T-cell (primary cell): ENCODE measurements around the gene SPINT2. TPM values are rescaled to one million over a fixed set of nuclear protein-coding genes. Genes with fewer than 3 reads are reported as not detected.

Experiments used
- ATAC-seq, 4 experiments: fragments of 200-7000 bp in 3 of 4; fragments of 150-1000 bp in 1 of 4; cut with Tn5 transposase; replicated peaks in 1 of 4; 1 replicate in 3 of 4; 2 replicates in 1 of 4; pipeline ENCODE4 v1.10.0; 2021; ENCODE audit warnings: moderate library complexity in 3 of 4, mild to moderate bottlenecking in 2 of 4, moderate number of reproducible peaks in 1 of 4
- CTCF ChIA-PET, 2 donors: fragments of 300-600 bp; sonication (Branson Sonifier 250); formaldehyde crosslinking; loops; one replicate each; lab custom pipeline; 2022; ENCODE audit warnings: antibody characterized with exemption in 2 of 2; lab: Charles Lee
- POLR2A ChIA-PET, 2 donors: fragments of 300-600 bp; sonication (Branson Sonifier 250); formaldehyde crosslinking; loops; one replicate each; lab custom pipeline; 2022; ENCODE audit warnings: antibody characterized with exemption in 2 of 2; lab: Charles Lee
- DNase-seq, 35 experiments: peaks; one replicate each; pipeline versions ENCODE4 v3.0.0 to v3.0.0-alpha.2; 2013 to 2023
- H3K27ac ChIP-seq: one replicate; pipeline ENCODE4 v1.5.1; 2013; ENCODE audit warnings: low read length
- H3K27me3 ChIP-seq, 2 experiments: replicated peaks in 1 of 2; 1 replicate in 1 of 2; 2 replicates in 1 of 2; pipeline versions ENCODE4 v1.6.1 to v1.7.0; 2013; ENCODE audit warnings: low read length in 1 of 2, mixed read lengths in 1 of 2; ENCODE audit not compliant: control insufficient read depth in 2 of 2, insufficient read depth in 2 of 2; ENCODE audit errors: extremely low read depth in 1 of 2
- H3K36me3 ChIP-seq, 2 donors: 1 replicate in 1 of 2; 2 replicates in 1 of 2; pipeline versions ENCODE4 v1.6.1 to v1.7.0; 2013; ENCODE audit warnings: low read length in 1 of 2; ENCODE audit not compliant: control insufficient read depth in 2 of 2, insufficient read depth in 1 of 2; ENCODE audit errors: extremely low read depth in 1 of 2
- H3K4me1 ChIP-seq, 2 experiments: 1 replicate in 1 of 2; 2 replicates in 1 of 2; pipeline versions ENCODE4 v1.6.1 to v1.7.0; 2013; ENCODE audit warnings: low read length in 2 of 2, mixed read lengths in 1 of 2; ENCODE audit not compliant: insufficient read depth in 2 of 2, control insufficient read depth in 1 of 2; ENCODE audit errors: extremely low read depth in 1 of 2
- H3K4me3 ChIP-seq, 2 donors: 1 replicate in 1 of 2; 2 replicates in 1 of 2; pipeline versions ENCODE4 v1.5.1 to v1.7.0; 2013; ENCODE audit warnings: mild to moderate bottlenecking in 2 of 2, low read length in 1 of 2, moderate library complexity in 1 of 2; ENCODE audit not compliant: control insufficient read depth in 1 of 2; ENCODE audit errors: extremely low read depth in 1 of 2
- H3K9me3 ChIP-seq: 2 replicates; pipeline ENCODE4 v1.7.0; 2013
- H3K27ac Mint-ChIP-seq, 2 donors: one replicate each; pipeline ENCODE4 v1.8.0; 2020 to 2021; ENCODE audit warnings: mild to moderate bottlenecking in 2 of 2, mixed read lengths in 2 of 2
- H3K27me3 Mint-ChIP-seq, 2 donors: one replicate each; pipeline ENCODE4 v1.8.0; 2021 to 2022; ENCODE audit warnings: mixed read lengths in 2 of 2
- H3K36me3 Mint-ChIP-seq: one replicate; pipeline ENCODE4 v1.8.0; 2021; ENCODE audit warnings: mixed read lengths
- H3K4me1 Mint-ChIP-seq, 3 donors: one replicate each; pipeline ENCODE4 v1.8.0; 2020 to 2022; ENCODE audit warnings: mixed read lengths in 3 of 3, mild to moderate bottlenecking in 1 of 3
- H3K4me3 Mint-ChIP-seq, 3 donors: one replicate each; pipeline ENCODE4 v1.8.0; 2020 to 2022; ENCODE audit warnings: mild to moderate bottlenecking in 3 of 3, mixed read lengths in 3 of 3, moderate library complexity in 3 of 3
- H3K9me3 Mint-ChIP-seq, 3 donors: one replicate each; pipeline ENCODE4 v1.8.0; 2020 to 2022; ENCODE audit warnings: mixed read lengths in 3 of 3
- WGBS: methylation state at CpG from one replicate; pipeline ENCODE4 v1.1.5; 2013; ENCODE audit warnings: missing lambda C conversion rate; ENCODE audit not compliant: insufficient coverage; 5-methylcytosine and 5-hydroxymethylcytosine counted together
- total RNA-seq, 35 experiments: library from RNA in 6 of 35; stranded (reverse) in 6 of 35; fragments of 120-200 nt in 1 of 35; gene quantifications; one replicate each; pipeline versions ENCODE4 v1.2.1 to v1.2.4 and lab custom pipeline; 2013 to 2026

SPINT2 gene
- total RNA-seq, 5 donors from 2014 or later (not counting 1 experiment from before 2014, with no cell fraction given): 30.3 to 48.5 (median 37.9) TPM

- Histone ChIP-seq H3K27me3 (no peaks in the 10 kb centered on the region), H3K9me3 (no peaks in the 10 kb centered on the region), H3K4me1 (peaks cover 0 to 7% of the 10 kb centered on the region in 2 experiments), H3K27ac (no peak overlapping the region), H3K4me3 (no peak overlapping the region), H3K36me3 (peaks cover 17 to 20% of the 10 kb centered on the region in 2 donors)
- WGBS: 91% methylated on average over 1 of the region's 3 CpGs
- Mint-ChIP-seq H3K4me3 (no peak overlapping the region), H3K27ac (no peak overlapping the region), H3K36me3 (peaks cover 23% of the 10 kb centered on the region), H3K4me1 (peaks cover 0 to 6% (median 2%) of the 10 kb centered on the region in 3 donors), H3K27me3 (no peaks in the 10 kb centered on the region), H3K9me3 (no peaks in the 10 kb centered on the region)
- DNase-seq (no peak), ATAC-seq (no peak)
- POLR2A ChIA-PET: no interaction called here
- CTCF ChIA-PET: no interaction called here
These were observed 41.9 kb downstream of the SPINT2 start for GRCh38 chr19:38306236-38306635.

GRCh38 chr19:38307076-38307475 lies 42.7 kb downstream of the SPINT2 start:
- peaks cover 0 to 6% (median 2%) of the 10 kb centered on the region in 3 donors for H3K4me1 Mint-ChIP-seq
- no peaks in the 10 kb centered on the region for H3K27me3 Mint-ChIP-seq
- Histone ChIP-seq H3K9me3 (no peaks in the 10 kb centered on the region), H3K4me1 (peaks cover 0 to 7% of the 10 kb centered on the region in 2 experiments), H3K27ac (no peak overlapping the region), H3K36me3 (peaks cover 17 to 20% of the 10 kb centered on the region in 2 donors), H3K27me3 (no peaks in the 10 kb centered on the region), H3K4me3 (no peak overlapping the region)
- H3K4me3 Mint-ChIP-seq: no peak overlapping the region
- H3K9me3 Mint-ChIP-seq: no peaks in the 10 kb centered on the region
- CTCF ChIA-PET: no interaction called here
- DNase-seq: no peak
- peaks cover 23% of the 10 kb centered on the region for H3K36me3 Mint-ChIP-seq
- H3K27ac Mint-ChIP-seq: no peak overlapping the region
- 92% methylated on average over 2 of the region's 4 CpGs for WGBS
- POLR2A ChIA-PET: no interaction called here
- ATAC-seq: no peak

DNA sequence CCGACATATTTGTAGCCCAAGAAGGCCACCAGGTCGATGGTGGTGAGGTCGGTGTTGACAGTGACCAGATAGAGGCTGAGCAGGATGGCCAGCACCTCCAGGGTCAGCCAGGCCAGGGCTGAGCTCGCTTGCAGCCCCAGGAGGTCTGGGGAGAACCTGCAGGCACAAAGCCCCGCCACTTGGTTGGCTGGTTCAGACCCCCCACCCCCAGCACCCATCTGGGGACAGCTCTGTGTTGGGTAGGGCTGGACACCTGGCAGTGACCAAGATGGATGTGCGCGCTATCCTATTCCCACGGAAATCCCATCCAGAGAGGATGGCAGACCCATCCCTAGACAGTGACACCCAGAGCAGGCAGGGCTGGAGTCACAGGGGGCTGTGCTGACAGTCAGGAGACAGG lies 43.2 kb downstream of the SPINT2 start:
- Histone ChIP-seq H3K36me3 (peaks cover 17 to 20% of the 10 kb centered on the region in 2 donors), H3K9me3 (no peaks in the 10 kb centered on the region), H3K4me1 (peaks cover 0 to 7% of the 10 kb centered on the region in 2 experiments), H3K27me3 (no peaks in the 10 kb centered on the region), H3K4me3 (no peak overlapping the region), H3K27ac (no peak overlapping the region)
- peaks cover 23% of the 10 kb centered on the region for H3K36me3 Mint-ChIP-seq
- no peaks in the 10 kb centered on the region for H3K27me3 Mint-ChIP-seq
- DNase-seq (no peak), ATAC-seq (no peak)
- no peak overlapping the region for H3K4me3 Mint-ChIP-seq
- H3K27ac Mint-ChIP-seq: no peak overlapping the region
- peaks cover 3 to 6% (median 3%) of the 10 kb centered on the region in 3 donors for H3K4me1 Mint-ChIP-seq
- WGBS: 100% methylated on average over 6 of the region's 8 CpGs
- CTCF ChIA-PET: no interaction called here
- POLR2A ChIA-PET: no interaction called here
- H3K9me3 Mint-ChIP-seq: no peaks in the 10 kb centered on the region

DNA sequence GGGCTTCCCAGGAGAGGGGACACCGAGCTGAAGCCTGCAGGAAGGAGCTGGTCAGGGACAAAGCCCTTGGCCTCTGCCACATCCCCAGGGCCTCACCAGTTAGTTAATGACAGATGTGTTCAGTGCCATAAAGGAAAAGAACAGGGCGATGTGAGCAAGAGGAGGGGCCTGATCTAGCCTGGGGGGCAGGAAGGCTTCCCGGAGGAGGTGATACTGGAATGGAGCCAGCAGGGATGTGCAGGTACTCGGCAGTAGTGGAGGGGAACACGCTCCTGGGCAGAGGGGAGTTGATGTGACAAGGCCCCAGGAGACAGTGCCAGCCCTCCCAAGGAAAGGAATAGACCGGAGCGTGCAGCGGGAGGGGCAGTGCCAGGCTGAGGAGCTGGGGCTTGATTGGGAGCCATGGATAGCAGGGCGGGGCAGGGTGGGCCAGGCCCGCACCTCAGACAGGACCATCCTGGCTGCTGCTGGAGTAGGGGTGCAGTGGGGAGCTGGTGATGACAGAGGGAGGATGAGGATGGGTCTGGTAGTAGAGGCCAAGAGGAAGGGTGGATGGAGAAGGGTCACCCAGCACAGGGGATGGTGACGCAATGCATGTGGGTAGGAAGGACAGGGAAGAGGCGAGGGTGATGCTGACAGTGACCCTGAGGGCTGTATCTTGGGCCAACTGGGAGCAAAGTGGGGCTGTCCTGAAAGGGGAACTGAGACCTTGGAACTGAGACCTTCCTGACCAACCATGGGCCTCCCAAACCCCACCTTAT lies 43.8 kb downstream of the SPINT2 start:
- ATAC-seq: no peak
- no peak for DNase-seq
- no peak overlapping the region for H3K27ac ChIP-seq
- 100% methylated on average over 9 of the region's 12 CpGs for WGBS
- Mint-ChIP-seq H3K27ac (no peak overlapping the region), H3K4me3 (no peak overlapping the region), H3K9me3 (no peaks in the 10 kb centered on the region), H3K4me1 (peaks cover 4 to 6% (median 4%) of the 10 kb centered on the region in 3 donors), H3K36me3 (peaks cover 23% of the 10 kb centered on the region), H3K27me3 (no peaks in the 10 kb centered on the region)
- ChIA-PET CTCF (no interaction called here), POLR2A (no interaction called here)
- no peak overlapping the region for H3K4me3 ChIP-seq
- H3K27me3 ChIP-seq: no peaks in the 10 kb centered on the region
- peaks cover 0 to 7% of the 10 kb centered on the region in 2 experiments for H3K4me1 ChIP-seq
- H3K36me3 ChIP-seq: peaks cover 17 to 20% of the 10 kb centered on the region in 2 donors
- no peaks in the 10 kb centered on the region for H3K9me3 ChIP-seq

GRCh38 chr19:38308926-38309614 lies 44.7 kb downstream of the SPINT2 start:
- no peaks in the 10 kb centered on the region for H3K9me3 Mint-ChIP-seq
- POLR2A ChIA-PET: no interaction called here
- no peak overlapping the region for H3K4me3 Mint-ChIP-seq
- H3K4me3 ChIP-seq: no peak overlapping the region
- H3K27me3 ChIP-seq: no peaks in the 10 kb centered on the region
- 99% methylated on average over 16 of the region's 24 CpGs for WGBS
- H3K27ac Mint-ChIP-seq: no peak overlapping the region
- H3K27ac ChIP-seq: no peak overlapping the region
- no peak for DNase-seq
- H3K4me1 Mint-ChIP-seq: peaks cover 8 to 14% (median 9%) of the 10 kb centered on the region in 3 donors
- CTCF ChIA-PET: no interaction called here
- no peak for ATAC-seq
- H3K36me3 Mint-ChIP-seq: peaks cover 23% of the 10 kb centered on the region
- H3K36me3 ChIP-seq: peaks cover 14 to 20% of the 10 kb centered on the region in 2 donors
- H3K27me3 Mint-ChIP-seq: no peaks in the 10 kb centered on the region
- H3K4me1 ChIP-seq: peaks cover 0 to 2% of the 10 kb centered on the region in 2 experiments
- no peaks in the 10 kb centered on the region for H3K9me3 ChIP-seq

GRCh38 chr19:38309615-38310278 lies 45.4 kb downstream of the SPINT2 start:
- CTCF ChIA-PET: no interaction called here
- no peak for ATAC-seq
- WGBS: 100% methylated on average over 1 of the region's 3 CpGs

More at GRCh38 chr19:38309615-38310278, 45.4 kb downstream of the SPINT2 start:
- Mint-ChIP-seq H3K4me1 (peaks cover 8 to 15% (median 9%) of the 10 kb centered on the region in 3 donors), H3K9me3 (no peaks in the 10 kb centered on the region), H3K36me3 (peaks cover 23% of the 10 kb centered on the region), H3K4me3 (no peak overlapping the region), H3K27me3 (no peaks in the 10 kb centered on the region), H3K27ac (no peak overlapping the region)
- Histone ChIP-seq H3K36me3 (peaks cover 9 to 20% of the 10 kb centered on the region in 2 donors), H3K27me3 (no peaks in the 10 kb centered on the region), H3K4me1 (peaks cover 0 to 5% of the 10 kb centered on the region in 2 experiments), H3K9me3 (no peaks in the 10 kb centered on the region), H3K4me3 (no peak overlapping the region), H3K27ac (no peak overlapping the region)
- POLR2A ChIA-PET: no interaction called here
- DNase-seq: no peak
